ENCODE results near the gene RET. TPM values are rescaled to one million over a fixed set of nuclear protein-coding genes. Genes with fewer than 3 reads are reported as not detected.

Gene RET
- total RNA-seq, 1 experiment from 2014 or later, result 81.1 TPM

DNA sequence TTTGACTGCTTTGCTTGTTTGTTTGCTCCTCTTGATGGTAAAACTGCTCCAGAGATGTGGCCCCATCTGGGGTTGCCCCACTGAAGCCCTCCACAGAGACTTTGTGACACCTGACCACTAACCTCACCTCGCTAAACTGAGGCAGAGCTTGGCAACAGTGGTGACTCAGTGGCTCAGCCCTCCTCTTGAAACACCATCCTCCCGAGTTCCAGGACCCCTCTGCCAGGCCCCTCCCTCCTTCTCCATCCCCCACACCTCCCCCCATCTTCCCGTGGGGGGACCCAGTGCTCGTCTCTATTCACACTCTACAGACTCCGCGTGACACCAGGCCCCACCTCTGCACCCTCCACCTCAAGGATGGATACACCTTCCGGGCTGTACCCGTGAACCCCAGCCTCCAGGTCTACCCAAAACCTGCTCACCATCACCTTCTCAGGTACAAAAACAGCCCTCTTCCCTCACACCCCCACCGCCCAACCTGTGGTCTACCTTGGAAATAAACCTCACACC is 19.0 kb upstream of the RET start:
- Histone ChIP-seq H3K9me3 (ENCODE audit: control insufficient read depth, insufficient read depth, low read depth, low read length) (no peaks in the 10 kb centered on the region), H3K36me3 (ENCODE audit: control insufficient read depth, insufficient read depth, low read length) (no peaks in the 10 kb centered on the region), H3K4me3 (ENCODE audit: low read depth in 2 of 2, low read length in 2 of 2) (no peak overlapping the region), H3K27ac (ENCODE audit: low read length) (no peak overlapping the region; the same call in 1 of the 2 replicates), H3K4me1 (ENCODE audit: control insufficient read depth, insufficient read depth, low read length) (peaks cover 28% of the 10 kb centered on the region), H3K27me3 (ENCODE audit: control insufficient read depth, insufficient read depth, low read length) (no peaks in the 10 kb centered on the region)
- CTCF ChIA-PET, result no interaction called here
- BruUV-seq (replicated peaks), result no TSS peak
- ATAC-seq (no peak), DNase-seq (ENCODE audit: low read depth, low spot score) (no peak)
- in situ Hi-C loops (cut with HindIII; ENCODE audit: low pct_unique_long_range_greater_than_20kb, low sequenced_read_pairs) (no loop called here), intact Hi-C loops (cut with micrococcal nuclease; ENCODE audit: unreplicated experiment) (no loop called here)
- TF ChIP-seq, protein P1, sequence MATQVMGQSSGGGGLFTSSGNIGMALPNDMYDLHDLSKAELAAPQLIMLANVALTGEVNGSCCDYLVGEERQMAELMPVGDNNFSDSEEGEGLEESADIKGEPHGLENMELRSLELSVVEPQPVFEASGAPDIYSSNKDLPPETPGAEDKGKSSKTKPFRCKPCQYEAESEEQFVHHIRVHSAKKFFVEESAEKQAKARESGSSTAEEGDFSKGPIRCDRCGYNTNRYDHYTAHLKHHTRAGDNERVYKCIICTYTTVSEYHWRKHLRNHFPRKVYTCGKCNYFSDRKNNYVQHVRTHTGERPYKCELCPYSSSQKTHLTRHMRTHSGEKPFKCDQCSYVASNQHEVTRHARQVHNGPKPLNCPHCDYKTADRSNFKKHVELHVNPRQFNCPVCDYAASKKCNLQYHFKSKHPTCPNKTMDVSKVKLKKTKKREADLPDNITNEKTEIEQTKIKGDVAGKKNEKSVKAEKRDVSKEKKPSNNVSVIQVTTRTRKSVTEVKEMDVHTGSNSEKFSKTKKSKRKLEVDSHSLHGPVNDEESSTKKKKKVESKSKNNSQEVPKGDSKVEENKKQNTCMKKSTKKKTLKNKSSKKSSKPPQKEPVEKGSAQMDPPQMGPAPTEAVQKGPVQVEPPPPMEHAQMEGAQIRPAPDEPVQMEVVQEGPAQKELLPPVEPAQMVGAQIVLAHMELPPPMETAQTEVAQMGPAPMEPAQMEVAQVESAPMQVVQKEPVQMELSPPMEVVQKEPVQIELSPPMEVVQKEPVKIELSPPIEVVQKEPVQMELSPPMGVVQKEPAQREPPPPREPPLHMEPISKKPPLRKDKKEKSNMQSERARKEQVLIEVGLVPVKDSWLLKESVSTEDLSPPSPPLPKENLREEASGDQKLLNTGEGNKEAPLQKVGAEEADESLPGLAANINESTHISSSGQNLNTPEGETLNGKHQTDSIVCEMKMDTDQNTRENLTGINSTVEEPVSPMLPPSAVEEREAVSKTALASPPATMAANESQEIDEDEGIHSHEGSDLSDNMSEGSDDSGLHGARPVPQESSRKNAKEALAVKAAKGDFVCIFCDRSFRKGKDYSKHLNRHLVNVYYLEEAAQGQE (IDR thresholded peaks at IDR 0.05; ENCODE audit: insufficient read depth in 1 of 2, low read depth in 2 of 2, low read length in 1 of 2), result no peak
- TF ChIP-seq TCF7L2 (IDR thresholded peaks at IDR 0.05; ENCODE audit: low read depth, low read length) (no peak), SIN3A (IDR thresholded peaks at IDR 0.05; ENCODE audit: borderline replicate concordance, insufficient read depth, low read depth, low read length) (no peak), POLR2AphosphoS5 (IDR thresholded peaks at IDR 0.05; ENCODE audit: low read depth, low read length) (no peak)
- TF ChIP-seq, protein P2, sequence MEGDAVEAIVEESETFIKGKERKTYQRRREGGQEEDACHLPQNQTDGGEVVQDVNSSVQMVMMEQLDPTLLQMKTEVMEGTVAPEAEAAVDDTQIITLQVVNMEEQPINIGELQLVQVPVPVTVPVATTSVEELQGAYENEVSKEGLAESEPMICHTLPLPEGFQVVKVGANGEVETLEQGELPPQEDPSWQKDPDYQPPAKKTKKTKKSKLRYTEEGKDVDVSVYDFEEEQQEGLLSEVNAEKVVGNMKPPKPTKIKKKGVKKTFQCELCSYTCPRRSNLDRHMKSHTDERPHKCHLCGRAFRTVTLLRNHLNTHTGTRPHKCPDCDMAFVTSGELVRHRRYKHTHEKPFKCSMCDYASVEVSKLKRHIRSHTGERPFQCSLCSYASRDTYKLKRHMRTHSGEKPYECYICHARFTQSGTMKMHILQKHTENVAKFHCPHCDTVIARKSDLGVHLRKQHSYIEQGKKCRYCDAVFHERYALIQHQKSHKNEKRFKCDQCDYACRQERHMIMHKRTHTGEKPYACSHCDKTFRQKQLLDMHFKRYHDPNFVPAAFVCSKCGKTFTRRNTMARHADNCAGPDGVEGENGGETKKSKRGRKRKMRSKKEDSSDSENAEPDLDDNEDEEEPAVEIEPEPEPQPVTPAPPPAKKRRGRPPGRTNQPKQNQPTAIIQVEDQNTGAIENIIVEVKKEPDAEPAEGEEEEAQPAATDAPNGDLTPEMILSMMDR (IDR thresholded peaks at IDR 0.05), result no peak
- POLR2A ChIA-PET, result no interaction called here

DNA sequence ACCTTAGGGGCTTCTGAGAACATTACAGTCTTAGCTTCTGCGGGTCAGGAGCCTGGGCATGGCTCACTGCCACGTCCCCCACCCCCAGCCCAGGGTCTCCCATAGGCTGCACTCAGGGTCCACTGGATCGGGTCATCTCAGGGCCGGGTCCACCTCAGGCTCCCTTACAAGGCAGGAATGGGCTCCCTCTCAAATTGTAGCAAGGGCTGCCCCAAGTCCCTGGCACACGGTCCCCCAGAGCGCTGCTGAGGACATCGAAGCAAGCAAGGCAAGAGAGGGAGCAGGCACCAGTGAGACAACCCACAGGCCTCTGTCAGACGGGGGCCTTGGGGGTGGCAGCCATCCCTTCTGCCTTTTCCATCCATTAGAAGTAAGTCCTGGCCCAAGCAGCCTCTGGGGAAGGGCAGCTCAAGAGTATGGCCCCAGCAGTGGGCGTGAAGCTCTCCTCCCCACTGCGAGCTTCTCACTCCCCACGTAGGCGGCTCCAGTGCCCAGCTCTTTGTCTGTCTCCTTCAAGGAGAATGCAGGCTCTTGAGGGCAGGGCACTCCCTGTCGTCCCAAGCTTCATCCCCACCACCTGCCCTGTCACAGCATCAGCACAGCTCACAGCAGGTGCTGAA is 18.0 kb upstream of the RET start:
- Histone ChIP-seq H3K27me3 (ENCODE audit: control insufficient read depth, insufficient read depth, low read length) (no peaks in the 10 kb centered on the region), H3K27ac (ENCODE audit: low read length) (no peak overlapping the region), H3K4me3 (ENCODE audit: low read depth in 2 of 2, low read length in 2 of 2) (no peak overlapping the region), H3K4me1 (ENCODE audit: control insufficient read depth, insufficient read depth, low read length) (peaks cover 30% of the 10 kb centered on the region), H3K9me3 (ENCODE audit: control insufficient read depth, insufficient read depth, low read depth, low read length) (no peaks in the 10 kb centered on the region), H3K36me3 (ENCODE audit: control insufficient read depth, insufficient read depth, low read length) (no peaks in the 10 kb centered on the region)
- CTCF ChIA-PET, result no interaction called here
- ATAC-seq, result no peak
- in situ Hi-C loops (cut with HindIII; ENCODE audit: low pct_unique_long_range_greater_than_20kb, low sequenced_read_pairs) (no loop called here), intact Hi-C loops (cut with micrococcal nuclease; ENCODE audit: unreplicated experiment) (no loop called here)
- POLR2A ChIA-PET, result no interaction called here
- BruUV-seq (replicated peaks), result no TSS peak
- no peak for DNase-seq (ENCODE audit: low read depth, low spot score)
- no peak for TF ChIP-seq TCF7L2 (IDR thresholded peaks at IDR 0.05; ENCODE audit: low read depth, low read length)
- no peak for TF ChIP-seq POLR2AphosphoS5 (IDR thresholded peaks at IDR 0.05; ENCODE audit: low read depth, low read length)

DNA sequence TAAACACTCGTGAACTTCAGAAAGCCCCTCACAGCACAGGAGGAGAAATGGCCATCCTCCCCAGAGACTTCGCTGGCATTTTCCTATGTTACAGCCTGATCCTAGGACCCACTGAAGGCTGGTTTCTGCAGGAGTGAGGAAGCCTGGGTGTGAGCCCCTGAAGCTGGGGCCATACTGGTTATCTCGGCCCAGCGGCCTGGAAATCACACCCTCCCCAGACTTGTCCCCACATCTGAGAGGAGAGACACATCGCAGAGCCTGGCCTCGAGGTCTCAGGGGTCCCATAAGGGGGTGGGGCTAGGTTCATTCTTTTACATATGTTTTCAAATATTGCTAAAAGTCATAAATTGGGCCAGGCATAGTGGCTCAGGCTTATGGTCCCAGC is 17.5 kb upstream of the RET start:
- intact Hi-C loops (cut with micrococcal nuclease; ENCODE audit: unreplicated experiment) (no loop called here), in situ Hi-C loops (cut with HindIII; ENCODE audit: low pct_unique_long_range_greater_than_20kb, low sequenced_read_pairs) (no loop called here)
- POLR2A ChIA-PET, result no interaction called here
- DNase-seq (ENCODE audit: low read depth, low spot score) (no peak), ATAC-seq (no peak)
- TF ChIP-seq, protein P1 (IDR thresholded peaks at IDR 0.05; ENCODE audit: insufficient read depth in 1 of 2, low read depth in 2 of 2, low read length in 1 of 2), result no peak
- TF ChIP-seq POLR2AphosphoS5 (IDR thresholded peaks at IDR 0.05; ENCODE audit: low read depth, low read length) (no peak), SIN3A (IDR thresholded peaks at IDR 0.05; ENCODE audit: borderline replicate concordance, insufficient read depth, low read depth, low read length) (no peak), TCF7L2 (IDR thresholded peaks at IDR 0.05; ENCODE audit: low read depth, low read length) (no peak)
- TF ChIP-seq, protein P2 (IDR thresholded peaks at IDR 0.05), result no peak
- BruUV-seq (replicated peaks), result no TSS peak
- Histone ChIP-seq H3K4me1 (ENCODE audit: control insufficient read depth, insufficient read depth, low read length) (peaks cover 34% of the 10 kb centered on the region), H3K4me3 (ENCODE audit: low read depth in 2 of 2, low read length in 2 of 2) (no peak overlapping the region), H3K36me3 (ENCODE audit: control insufficient read depth, insufficient read depth, low read length) (no peaks in the 10 kb centered on the region), H3K27ac (ENCODE audit: low read length) (no peak overlapping the region), H3K9me3 (ENCODE audit: control insufficient read depth, insufficient read depth, low read depth, low read length) (no peaks in the 10 kb centered on the region), H3K27me3 (ENCODE audit: control insufficient read depth, insufficient read depth, low read length) (no peaks in the 10 kb centered on the region)
- CTCF ChIA-PET, result no interaction called here

All from Panc1 (cell line).